Pancreas (tissue), 10 donors: ENCODE results near the gene PCGF2. TPM values are rescaled to one million over a fixed set of nuclear protein-coding genes. Genes with fewer than 3 reads are reported as not detected.

Experiments
- ATAC-seq, 4 donors: fragments of 200-7000 bp; cut with Tn5 transposase; one replicate each; pipeline versions ENCODE4 v1.8.0 to v1.9.1; 2020; ENCODE audit warnings: mild to moderate bottlenecking in 4 of 4, moderate library complexity in 4 of 4
- DNase-seq, 6 donors: peaks; one replicate each; pipeline ENCODE4 v3.0.0-alpha.2; 2020
- FAIRE-seq: peaks from 2 replicates; lab custom pipeline; 2012; peaks lifted over from hg19 to GRCh38; lab: Jason Lieb, UNC
- H3K27ac ChIP-seq, 4 donors: fragments of 200-600 bp; sonication (generic); 1 replicate in 3 of 4; 2 replicates in 1 of 4; pipeline versions ENCODE4 v1.5.0 to v1.8.0; 2020
- H3K27me3 ChIP-seq, 4 donors: fragments of 200-600 bp; one replicate each; pipeline ENCODE4 v1.8.0; 2021
- H3K36me3 ChIP-seq, 3 donors: fragments of 200-600 bp; sonication (generic) in 1 of 3; one replicate each; pipeline versions ENCODE4 v1.5.0 to v1.8.0; 2020 to 2021
- H3K4me1 ChIP-seq, 3 donors: fragments of 200-600 bp; one replicate each; pipeline ENCODE4 v1.8.0; 2021
- H3K4me3 ChIP-seq, 4 donors: fragments of 200-600 bp; sonication (generic) in 2 of 4; one replicate each; pipeline versions ENCODE4 v1.5.0 to v1.8.0; 2020 to 2021
- H3K9me3 ChIP-seq, 4 donors: fragments of 200-600 bp; one replicate each; pipeline ENCODE4 v1.8.0; 2021
- CTCF ChIP-seq, 4 donors: fragments of 200-600 bp; sonication (generic) in 3 of 4; IDR thresholded peaks; one replicate each; pipeline versions ENCODE4 v1.5.0 to v1.8.0; 2021; ENCODE audit warnings: antibody characterized with exemption in 4 of 4
- WGBS, 2 donors: extraction: QIAGEN DNeasy Blood & Tissue Kit; methylation state at CpG; one replicate each; pipeline ENCODE4 v1.1.7; 2013; 5-methylcytosine and 5-hydroxymethylcytosine counted together
- intact Hi-C, 3 donors: fragments of 100-400 bp; cut with DNase I; formaldehyde crosslinking; loops; one replicate each; pipeline versions ENCODE4 v1.11.1 to v1.14.2; 2022
- polyA plus RNA-seq, 2 donors: library from polyadenylated mRNA; stranded (reverse); fragments of 200-250 nt; gene quantifications; one replicate each; pipeline ENCODE4 v1.2.3, GENCODE V29; 2013
- total RNA-seq, 6 donors: library from RNA; stranded (reverse); fragmentation: NEBNext Ultra II Directional in 4 of 6; extraction: Animal tissue kit (Norgen Biotek cat#: 25700) in 4 of 6; gene quantifications; one replicate each; pipeline versions ENCODE4 v1.2.1 to v1.2.4, GENCODE V29; 2021 to 2023
- donor health status: healthy with polysubstance abuse.
- donor health status: DM: no; HTN: no; CAD: no; lungs with moderate emphysema.
- donor health status: DM: no; HTN: no; CAD: no.
- donor health status: control.
- donor health status: control.
- donor health status: Bipolar disorder and iron deficiency.
- donor health status: DM: yes; HTN: yes; CAD: no.
- donor health status: DM: no; HTN: no; CAD: no.
- donor health status: DM: no; HTN: no; CAD: no.
- donor health status: DM: yes; HTN: yes; CAD: no.

Gene PCGF2
- total and polyA plus RNA-seq, 8 donors = 12.9 to 39.6 (median 22.1) TPM

DNA sequence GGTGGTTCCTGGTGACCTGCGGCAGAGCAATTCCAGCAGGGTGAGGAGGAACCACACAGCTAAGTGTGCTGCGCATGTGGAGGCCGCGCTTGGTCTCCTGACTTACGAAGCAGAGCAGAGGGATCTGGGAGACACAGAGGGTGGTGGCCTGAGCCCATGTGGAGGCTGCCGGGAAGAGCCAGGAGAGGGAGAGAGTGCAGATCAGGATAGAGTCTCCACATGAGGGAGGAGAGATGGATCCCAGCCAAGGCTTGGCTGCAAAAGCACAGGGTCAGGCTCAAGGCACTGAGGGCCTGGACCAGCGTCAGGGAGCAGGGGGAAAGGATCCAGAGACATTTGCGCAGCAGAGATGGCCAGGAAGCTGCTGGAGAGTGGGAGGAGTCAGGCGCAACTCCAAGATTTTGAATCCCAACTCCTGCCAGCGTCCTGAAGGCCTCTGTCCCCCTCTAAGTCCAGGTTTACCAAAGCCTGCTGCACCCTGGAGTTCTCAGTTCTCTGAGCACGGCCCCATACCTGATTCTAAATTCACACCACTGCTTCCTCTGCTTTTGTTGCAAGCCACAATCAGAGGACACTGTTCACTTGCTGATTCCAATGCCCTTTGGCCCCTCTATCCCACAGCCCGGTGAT, 54.3 kb downstream of the PCGF2 start:
- peak in 4 of 6 donors; percentile 52 to 64 (median 56) for DNase-seq
- FAIRE-seq = no peak
- intact Hi-C loops = no loop called here
- TF ChIP-seq CTCF (IDR thresholded peaks at IDR 0.05) = no peak
- no peaks in the 10 kb centered on the region for H3K27me3 ChIP-seq
- no peak overlapping the region for H3K27ac ChIP-seq
- 55 to 58% methylated on average over 12 of the region's 12 CpGs for WGBS, 2 donors
- H3K9me3 ChIP-seq = no peaks in the 10 kb centered on the region
- no peak overlapping the region for H3K4me3 ChIP-seq
- H3K36me3 ChIP-seq = no peaks in the 10 kb centered on the region
- H3K4me1 ChIP-seq = peaks cover 0 to 5% (median 0%) of the 10 kb centered on the region in 3 donors
- ATAC-seq = peak; percentile 50 to 86 (median 80)

DNA sequence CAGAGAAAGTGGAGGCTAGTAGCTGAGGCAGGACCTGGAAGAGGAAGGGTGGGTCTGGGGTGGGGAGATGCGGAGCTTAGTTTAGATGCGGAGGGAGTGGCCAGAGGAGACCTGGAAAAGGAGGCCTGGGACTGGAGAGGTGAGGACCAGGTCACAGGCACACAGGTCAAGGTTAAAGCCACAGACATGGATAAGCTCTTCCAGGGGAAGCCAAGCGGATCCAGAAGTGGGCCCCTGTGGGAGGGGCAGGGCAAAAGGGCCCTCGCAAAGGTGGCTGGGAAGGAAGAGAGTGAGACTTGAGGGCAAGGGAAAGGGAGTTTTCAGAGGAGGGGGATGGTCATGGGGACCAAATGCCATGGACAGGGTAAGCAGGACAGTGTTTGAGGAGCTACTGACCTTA, 57.0 kb downstream of the PCGF2 start:
- ATAC-seq (no peak), DNase-seq (no peak), FAIRE-seq (no peak)
- H3K9me3 ChIP-seq = no peaks in the 10 kb centered on the region
- H3K4me1 ChIP-seq = peaks cover 0 to 5% (median 0%) of the 10 kb centered on the region in 3 donors
- intact Hi-C loops = no loop called here
- H3K27ac ChIP-seq = no peak overlapping the region
- no peaks in the 10 kb centered on the region for H3K27me3 ChIP-seq
- TF ChIP-seq CTCF (IDR thresholded peaks at IDR 0.05) = no peak
- H3K4me3 ChIP-seq = no peak overlapping the region
- no peaks in the 10 kb centered on the region for H3K36me3 ChIP-seq
- WGBS, 2 donors = 82 to 94% methylated on average over 3 to 4 of the region's 4 CpGs

GRCh38 chr17:38690386-38690785, 57.8 kb downstream of the PCGF2 start:
- ATAC-seq (no peak), DNase-seq (no peak), FAIRE-seq (no peak)
- Histone ChIP-seq H3K27me3 (no peaks in the 10 kb centered on the region), H3K27ac (no peak overlapping the region), H3K9me3 (no peaks in the 10 kb centered on the region), H3K4me1 (peaks cover 0 to 5% (median 0%) of the 10 kb centered on the region in 3 donors), H3K4me3 (no peak overlapping the region), H3K36me3 (no peaks in the 10 kb centered on the region)
- 84 to 92% methylated on average over 4 of the region's 4 CpGs for WGBS, 2 donors
- intact Hi-C loops = no loop called here
- no peak for TF ChIP-seq CTCF (IDR thresholded peaks at IDR 0.05)

GRCh38 chr17:38687286-38687685, 60.9 kb downstream of the PCGF2 start:
- ATAC-seq (no peak), DNase-seq (no peak), FAIRE-seq (no peak)
- H3K36me3 ChIP-seq = no peaks in the 10 kb centered on the region
- H3K9me3 ChIP-seq = no peaks in the 10 kb centered on the region
- TF ChIP-seq CTCF (IDR thresholded peaks at IDR 0.05) = no peak
- H3K27me3 ChIP-seq = no peaks in the 10 kb centered on the region
- no peaks in the 10 kb centered on the region for H3K4me1 ChIP-seq
- intact Hi-C loops = no loop called here
- WGBS, 2 donors = 85 to 88% methylated on average over 5 of the region's 5 CpGs
- H3K27ac ChIP-seq = no peak overlapping the region
- H3K4me3 ChIP-seq = no peak overlapping the region

DNA sequence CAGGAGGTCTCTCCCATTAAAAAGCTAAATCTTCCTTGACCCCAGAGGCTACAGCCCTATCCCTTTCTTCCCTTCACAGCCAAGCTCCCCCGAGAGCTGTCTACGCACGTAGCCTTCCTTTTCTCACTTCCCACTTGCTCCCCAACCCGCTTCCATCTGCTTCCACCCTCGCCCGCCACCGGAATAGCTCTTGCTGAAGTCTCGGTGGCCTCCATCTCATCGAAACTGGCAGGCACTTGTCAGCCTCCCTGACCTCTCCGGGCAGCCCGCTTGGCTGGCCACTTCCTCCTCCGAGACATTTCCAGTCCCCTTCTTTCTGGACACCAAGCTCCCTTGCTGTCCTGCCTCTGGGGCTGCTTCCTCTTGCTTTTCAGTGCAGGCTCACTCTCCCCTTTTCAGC, 62.6 kb downstream of the PCGF2 start:
- WGBS, 2 donors = 86 to 87% methylated on average over 12 of the region's 12 CpGs
- TF ChIP-seq CTCF (IDR thresholded peaks at IDR 0.05) = no peak
- FAIRE-seq (no peak), ATAC-seq (peak in 2 of 4 donors; percentile 27 to 71), DNase-seq (peak in 1 of 6 donors; percentile 36)
- H3K27ac ChIP-seq = no peak overlapping the region
- no peaks in the 10 kb centered on the region for H3K9me3 ChIP-seq
- no peak overlapping the region for H3K4me3 ChIP-seq
- no peaks in the 10 kb centered on the region for H3K27me3 ChIP-seq
- intact Hi-C loops = no loop called here
- H3K36me3 ChIP-seq = no peaks in the 10 kb centered on the region
- no peaks in the 10 kb centered on the region for H3K4me1 ChIP-seq
